ENCODE data around the gene RIPK1. TPM values are rescaled to one million over a fixed set of nuclear protein-coding genes. Genes with fewer than 3 reads are reported as not detected.
"Not testable (repeated sequence)": the region's sequence is repeated elsewhere in the genome, so short reads cannot be mapped to it uniquely, and the experiment has no call there.

RIPK1 gene
- polyA plus RNA-seq, 2 of the 4 experiments (the other 2 are of a cell fraction), result 10.6 to 14.3 TPM

DNA sequence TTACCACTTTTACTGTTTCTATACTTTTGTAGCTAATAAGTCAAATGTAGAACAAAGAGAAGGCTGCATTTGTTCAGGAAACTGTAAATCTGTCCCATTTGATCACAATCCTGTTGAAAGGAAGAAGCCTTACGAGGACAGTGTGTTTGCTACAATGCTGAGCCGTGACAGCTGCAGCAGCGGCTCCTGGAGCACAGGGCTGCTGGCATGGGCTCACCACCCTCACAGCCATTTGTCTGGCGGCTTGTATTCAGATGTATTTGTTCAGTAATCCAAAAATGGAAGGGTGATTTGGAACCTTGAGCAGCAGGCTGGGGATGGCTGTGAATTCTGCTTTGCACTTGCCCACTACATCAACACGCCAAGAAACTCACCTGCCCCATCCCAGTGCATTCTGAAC, 83.4 kb downstream of the RIPK1 start:
- Histone ChIP-seq H3K4me3 (no peak overlapping the region), H3K4me2 (no peak overlapping the region), H3K27ac (no peak overlapping the region), H3K9me3 (no peaks in the 10 kb centered on the region), H3K4me1 (no peaks in the 10 kb centered on the region)
- DNase-seq (ENCODE audit: low read depth in 1 of 2, low spot score in 1 of 2) (no peak), ATAC-seq (no peak), FAIRE-seq (no peak)
- CTCF ChIA-PET, result interaction anchor here (0.6 to 5.0 kb wide), 3 partner anchors 9 to 861 kb away, joined by 3 to 22 read pairs (median 4); no protein-coding TSS in a partner anchor
- POLR2A ChIA-PET, result interaction anchor here (0.6 kb wide), 1 partner anchor 11 kb away, joined by 3 read pairs; no protein-coding TSS in a partner anchor
- TF ChIP-seq HDAC2 (IDR thresholded peaks at IDR 0.05) (no peak), GATA3 (IDR thresholded peaks at IDR 0.05; ENCODE audit: borderline replicate concordance) (no peak), FOSB (CRISPR knock-in tag; IDR thresholded peaks at IDR 0.05) (no peak), HEYL (CRISPR knock-in tag; IDR thresholded peaks at IDR 0.05) (no peak), ESRRA (IDR thresholded peaks at IDR 0.05; ENCODE audit: borderline replicate concordance, low read length) (no peak), JUN (IDR thresholded peaks at IDR 0.05) (no peak), RCOR1 (IDR thresholded peaks at IDR 0.05; ENCODE audit: low read depth, low read length) (no peak), ZSCAN20 (CRISPR knock-in tag; IDR thresholded peaks at IDR 0.05) (no peak), POLR2A (IDR thresholded peaks at IDR 0.05; ENCODE audit: low read length) (no peak), JUNB (IDR thresholded peaks at IDR 0.05) (no peak), KDM5A (IDR thresholded peaks at IDR 0.05) (no peak), FOSL2 (IDR thresholded peaks at IDR 0.05) (no peak), FOSL2 (CRISPR knock-in tag; IDR thresholded peaks at IDR 0.05) (no peak), BHLHE40 (IDR thresholded peaks at IDR 0.05; ENCODE audit: low read depth, low read length) (no peak), NR3C1 (IDR thresholded peaks at IDR 0.05) (no peak), NFE2L2 (conservative IDR thresholded peaks at IDR 0.05; ENCODE audit: low read length) (no peak), POLR2AphosphoS2 (conservative IDR thresholded peaks at IDR 0.05; ENCODE audit: low read length) (no peak), RFX5 (IDR thresholded peaks at IDR 0.05) (no peak)
- TF ChIP-seq, protein P1, sequence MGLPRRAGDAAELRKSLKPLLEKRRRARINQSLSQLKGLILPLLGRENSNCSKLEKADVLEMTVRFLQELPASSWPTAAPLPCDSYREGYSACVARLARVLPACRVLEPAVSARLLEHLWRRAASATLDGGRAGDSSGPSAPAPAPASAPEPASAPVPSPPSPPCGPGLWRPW (IDR thresholded peaks at IDR 0.05), result no peak
- 94% methylated on average over 5 of the region's 5 CpGs for WGBS (ENCODE audit: missing lambda C conversion rate)

DNA sequence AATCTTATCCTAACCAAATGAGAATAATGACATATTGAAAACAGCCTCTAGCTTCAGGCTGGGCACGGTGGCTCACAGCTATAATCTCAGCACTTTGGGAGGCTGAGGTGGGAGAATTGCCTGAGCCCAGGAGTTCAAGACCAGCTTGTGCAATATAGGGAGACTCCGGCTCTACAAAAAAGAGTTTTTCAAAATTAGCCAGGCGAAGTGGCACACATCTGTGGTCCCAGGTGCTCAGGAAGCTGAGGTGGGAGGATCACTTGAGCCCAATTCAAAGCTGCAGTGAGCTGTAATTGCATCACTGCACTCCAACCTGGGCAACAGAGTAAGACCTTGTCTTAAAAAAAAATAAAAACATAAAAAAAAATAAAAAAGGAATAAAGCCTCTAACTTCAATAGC, 84.4 kb downstream of the RIPK1 start:
- H3K4me3 ChIP-seq, result no peak overlapping the region
- ChIA-PET CTCF (no interaction called here), POLR2A (no interaction called here)
- ATAC-seq (no peak), FAIRE-seq (no peak), DNase-seq (ENCODE audit: low read depth in 1 of 2, low spot score in 1 of 2) (no peak)
- H3K27ac ChIP-seq, result no peak overlapping the region
- H3K9me3 ChIP-seq, result no peaks in the 10 kb centered on the region
- TF ChIP-seq, protein P2, sequence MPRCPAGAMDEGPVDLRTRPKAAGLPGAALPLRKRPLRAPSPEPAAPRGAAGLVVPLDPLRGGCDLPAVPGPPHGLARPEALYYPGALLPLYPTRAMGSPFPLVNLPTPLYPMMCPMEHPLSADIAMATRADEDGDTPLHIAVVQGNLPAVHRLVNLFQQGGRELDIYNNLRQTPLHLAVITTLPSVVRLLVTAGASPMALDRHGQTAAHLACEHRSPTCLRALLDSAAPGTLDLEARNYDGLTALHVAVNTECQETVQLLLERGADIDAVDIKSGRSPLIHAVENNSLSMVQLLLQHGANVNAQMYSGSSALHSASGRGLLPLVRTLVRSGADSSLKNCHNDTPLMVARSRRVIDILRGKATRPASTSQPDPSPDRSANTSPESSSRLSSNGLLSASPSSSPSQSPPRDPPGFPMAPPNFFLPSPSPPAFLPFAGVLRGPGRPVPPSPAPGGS (IDR thresholded peaks at IDR 0.05), result no peak
- TF ChIP-seq HEYL (CRISPR knock-in tag; IDR thresholded peaks at IDR 0.05) (no peak), POLR2AphosphoS2 (conservative IDR thresholded peaks at IDR 0.05; ENCODE audit: low read length) (no peak), NR3C1 (IDR thresholded peaks at IDR 0.05) (no peak), BHLHE40 (IDR thresholded peaks at IDR 0.05; ENCODE audit: low read depth, low read length) (no peak), MAFK (IDR thresholded peaks at IDR 0.05; ENCODE audit: partially characterized antibody) (no peak), TP53 (CRISPR knock-in tag; IDR thresholded peaks at IDR 0.05) (no peak), KDM1A (IDR thresholded peaks at IDR 0.05; ENCODE audit: low read depth) (no peak), NPAS2 (CRISPR knock-in tag; IDR thresholded peaks at IDR 0.05; ENCODE audit: borderline replicate concordance) (no peak), JUN (IDR thresholded peaks at IDR 0.05) (no peak), POLR2A (IDR thresholded peaks at IDR 0.05; ENCODE audit: low read length) (no peak), FOSL2 (IDR thresholded peaks at IDR 0.05) (no peak), FOSL2 (CRISPR knock-in tag; IDR thresholded peaks at IDR 0.05) (no peak), CBX2 (IDR thresholded peaks at IDR 0.05; ENCODE audit: borderline replicate concordance, low read depth) (no peak), ZFP36 (IDR thresholded peaks at IDR 0.05; ENCODE audit: borderline replicate concordance, partially characterized antibody) (no peak), CHD4 (IDR thresholded peaks at IDR 0.05; ENCODE audit: borderline replicate concordance) (no peak), KDM5A (IDR thresholded peaks at IDR 0.05) (no peak)
- TF ChIP-seq, protein P1 (IDR thresholded peaks at IDR 0.05), result no peak
- TF ChIP-seq, protein P3, sequence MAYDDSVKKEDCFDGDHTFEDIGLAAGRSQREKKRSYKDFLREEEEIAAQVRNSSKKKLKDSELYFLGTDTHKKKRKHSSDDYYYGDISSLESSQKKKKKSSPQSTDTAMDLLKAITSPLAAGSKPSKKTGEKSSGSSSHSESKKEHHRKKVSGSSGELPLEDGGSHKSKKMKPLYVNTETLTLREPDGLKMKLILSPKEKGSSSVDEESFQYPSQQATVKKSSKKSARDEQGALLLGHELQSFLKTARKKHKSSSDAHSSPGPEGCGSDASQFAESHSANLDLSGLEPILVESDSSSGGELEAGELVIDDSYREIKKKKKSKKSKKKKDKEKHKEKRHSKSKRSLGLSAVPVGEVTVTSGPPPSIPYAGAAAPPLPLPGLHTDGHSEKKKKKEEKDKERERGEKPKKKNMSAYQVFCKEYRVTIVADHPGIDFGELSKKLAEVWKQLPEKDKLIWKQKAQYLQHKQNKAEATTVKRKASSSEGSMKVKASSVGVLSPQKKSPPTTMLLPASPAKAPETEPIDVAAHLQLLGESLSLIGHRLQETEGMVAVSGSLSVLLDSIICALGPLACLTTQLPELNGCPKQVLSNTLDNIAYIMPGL (CRISPR knock-in tag; IDR thresholded peaks at IDR 0.05; ENCODE audit: borderline replicate concordance), result no peak
- no peaks in the 10 kb centered on the region for H3K4me1 ChIP-seq
- no peak overlapping the region for H3K4me2 ChIP-seq
- WGBS (ENCODE audit: missing lambda C conversion rate), result 90% methylated on average over 3 of the region's 3 CpGs

DNA sequence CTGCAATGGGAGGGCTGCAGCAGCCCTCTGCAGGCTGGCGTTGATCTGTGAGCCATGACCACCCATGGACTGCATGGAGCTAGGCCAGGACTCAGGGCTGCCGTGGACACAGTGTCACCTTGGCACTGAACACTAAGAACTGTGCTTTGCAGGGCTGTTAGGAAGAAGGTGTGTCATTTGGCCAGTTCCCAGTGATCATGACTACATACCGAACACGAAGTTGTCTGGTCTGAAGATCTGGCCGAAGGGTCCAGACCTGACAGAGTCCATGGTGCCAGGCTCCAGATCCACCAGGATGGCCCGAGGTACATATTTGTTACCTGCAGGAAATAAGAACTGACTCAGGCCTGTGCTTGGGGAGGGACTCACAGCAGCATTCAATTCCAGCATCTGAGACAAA, 87.1 kb downstream of the RIPK1 start:
- H3K9me3 ChIP-seq; H3K4me3 ChIP-seq; DNase-seq (ENCODE audit: low read depth in 1 of 2, low spot score in 1 of 2); ATAC-seq; H3K4me2 ChIP-seq; FAIRE-seq; POLR2A ChIA-PET; H3K27ac ChIP-seq: not testable (repeated sequence)
- CTCF ChIA-PET, result interaction anchor here (1.2 kb wide), 1 partner anchor 29 kb away, joined by 4 read pairs; no protein-coding TSS in a partner anchor
- WGBS (ENCODE audit: missing lambda C conversion rate), result 94% methylated on average over 4 of the region's 6 CpGs
- H3K4me1 ChIP-seq, result peaks cover 16% of the 10 kb centered on the region
